ENCODE results near the gene LPP. TPM values are rescaled to one million over a fixed set of nuclear protein-coding genes. Genes with fewer than 3 reads are reported as not detected.

LPP gene
- total RNA-seq, 1 donor from 2014 or later = 93.9 TPM

- no peak for DNase-seq (ENCODE audit: low read depth)
- TF ChIP-seq, protein P1, sequence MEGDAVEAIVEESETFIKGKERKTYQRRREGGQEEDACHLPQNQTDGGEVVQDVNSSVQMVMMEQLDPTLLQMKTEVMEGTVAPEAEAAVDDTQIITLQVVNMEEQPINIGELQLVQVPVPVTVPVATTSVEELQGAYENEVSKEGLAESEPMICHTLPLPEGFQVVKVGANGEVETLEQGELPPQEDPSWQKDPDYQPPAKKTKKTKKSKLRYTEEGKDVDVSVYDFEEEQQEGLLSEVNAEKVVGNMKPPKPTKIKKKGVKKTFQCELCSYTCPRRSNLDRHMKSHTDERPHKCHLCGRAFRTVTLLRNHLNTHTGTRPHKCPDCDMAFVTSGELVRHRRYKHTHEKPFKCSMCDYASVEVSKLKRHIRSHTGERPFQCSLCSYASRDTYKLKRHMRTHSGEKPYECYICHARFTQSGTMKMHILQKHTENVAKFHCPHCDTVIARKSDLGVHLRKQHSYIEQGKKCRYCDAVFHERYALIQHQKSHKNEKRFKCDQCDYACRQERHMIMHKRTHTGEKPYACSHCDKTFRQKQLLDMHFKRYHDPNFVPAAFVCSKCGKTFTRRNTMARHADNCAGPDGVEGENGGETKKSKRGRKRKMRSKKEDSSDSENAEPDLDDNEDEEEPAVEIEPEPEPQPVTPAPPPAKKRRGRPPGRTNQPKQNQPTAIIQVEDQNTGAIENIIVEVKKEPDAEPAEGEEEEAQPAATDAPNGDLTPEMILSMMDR (conservative IDR thresholded peaks at IDR 0.05; ENCODE audit: low read depth, low read length) = no peak
- H3K4me3 ChIP-seq (ENCODE audit: low read depth, low read length) = no peak overlapping the region
Measured at GRCh38 chr3:188812198-188812597, 658.2 kb downstream of the LPP start.

GRCh38 chr3:188814581-188814980 is 660.6 kb downstream of the LPP start:
- no peak for DNase-seq (ENCODE audit: low read depth)
- no peak overlapping the region for H3K4me3 ChIP-seq (ENCODE audit: low read depth, low read length)
- TF ChIP-seq, protein P1 (conservative IDR thresholded peaks at IDR 0.05; ENCODE audit: low read depth, low read length) = no peak

- TF ChIP-seq, protein P1 (conservative IDR thresholded peaks at IDR 0.05; ENCODE audit: low read depth, low read length) = no peak
- no peak overlapping the region for H3K4me3 ChIP-seq (ENCODE audit: low read depth, low read length)
- no peak for DNase-seq (ENCODE audit: low read depth)
Measured at GRCh38 chr3:188817103-188817934, 663.4 kb downstream of the LPP start.

DNA sequence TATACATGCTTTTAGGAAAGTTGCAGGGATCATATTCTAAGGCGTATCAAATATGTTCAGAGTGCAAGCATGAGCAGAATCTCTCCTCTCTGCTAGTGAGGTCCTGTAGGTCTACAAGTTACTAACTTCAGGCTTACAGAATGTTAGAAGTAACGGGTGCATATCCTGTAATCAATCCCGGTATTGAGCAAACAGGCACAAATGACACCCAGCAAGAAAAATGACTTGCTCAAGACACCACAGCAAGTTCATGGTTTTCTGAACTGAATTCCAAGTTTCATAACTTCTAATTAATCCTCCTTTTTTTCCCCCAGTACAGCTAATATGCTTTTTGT is 663.9 kb downstream of the LPP start:
- no peak overlapping the region for H3K4me3 ChIP-seq (ENCODE audit: low read depth, low read length)
- DNase-seq (ENCODE audit: low read depth) = no peak
- TF ChIP-seq, protein P1 (conservative IDR thresholded peaks at IDR 0.05; ENCODE audit: low read depth, low read length) = no peak

DNA sequence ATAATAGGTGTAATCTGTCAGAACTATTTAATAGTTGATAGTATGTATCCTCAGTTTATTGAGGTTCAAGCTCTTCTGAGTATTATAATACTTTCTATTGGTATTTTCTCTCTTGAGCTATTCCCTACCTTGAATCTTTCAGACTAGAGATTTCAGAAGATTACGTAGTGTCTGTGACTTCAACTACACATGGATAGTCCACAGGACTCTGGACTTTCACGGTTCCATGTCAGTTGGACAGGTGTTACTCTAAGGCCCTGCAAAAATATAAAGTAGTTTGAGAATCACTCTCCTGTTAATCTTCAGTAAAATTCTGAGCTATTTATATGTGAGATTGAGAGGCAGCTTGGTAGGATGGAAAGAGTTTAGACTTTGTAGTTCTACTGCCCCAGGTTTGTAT is 664.3 kb downstream of the LPP start:
- no peak for DNase-seq (ENCODE audit: low read depth)
- TF ChIP-seq, protein P1 (conservative IDR thresholded peaks at IDR 0.05; ENCODE audit: low read depth, low read length) = no peak
- no peak overlapping the region for H3K4me3 ChIP-seq (ENCODE audit: low read depth, low read length)

- TF ChIP-seq, protein P1 (conservative IDR thresholded peaks at IDR 0.05; ENCODE audit: low read depth, low read length) = no peak
- H3K4me3 ChIP-seq (ENCODE audit: low read depth, low read length) = no peak overlapping the region
- no peak for DNase-seq (ENCODE audit: low read depth)
Measured at GRCh38 chr3:188819939-188820338, 666.0 kb downstream of the LPP start.

DNA sequence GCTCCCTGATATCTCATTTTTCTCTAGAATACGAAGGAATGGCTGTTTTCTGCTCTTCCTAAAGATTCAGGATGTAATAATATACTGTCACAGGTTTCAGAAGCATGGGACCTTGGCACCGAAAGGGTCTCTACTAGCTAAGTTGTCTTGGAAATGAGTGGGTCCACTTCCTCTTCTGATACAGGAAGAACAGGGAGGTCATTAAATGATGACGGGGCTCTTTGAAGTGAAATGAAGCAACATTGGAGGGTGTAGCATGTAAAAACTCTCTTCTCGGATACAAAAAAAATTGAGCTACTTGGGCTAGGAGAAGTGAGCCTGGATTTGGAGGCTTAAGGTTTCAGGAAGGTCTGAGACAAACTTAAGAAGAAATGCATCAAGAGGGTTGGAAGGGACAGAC is 668.0 kb downstream of the LPP start:
- TF ChIP-seq, protein P1 (conservative IDR thresholded peaks at IDR 0.05; ENCODE audit: low read depth, low read length) = no peak
- no peak overlapping the region for H3K4me3 ChIP-seq (ENCODE audit: low read depth, low read length)
- no peak for DNase-seq (ENCODE audit: low read depth)
